Body of pancreas (tissue), 4 donors: ENCODE results near the gene NUDT1. TPM values are rescaled to one million over a fixed set of nuclear protein-coding genes. Genes with fewer than 3 reads are reported as not detected.
A peak's percentile ranks its signal among the peaks of the same experiment; 100 is the strongest.

ENCODE experiments used
- ATAC-seq: fragments of 150-250 bp; one replicate; pipeline ENCODE4 v1.9.1; 2016
- DNase-seq, 4 donors: peaks; one replicate each; pipeline ENCODE4 v3.0.0-alpha.2; 2019
- H3K27ac ChIP-seq, 4 donors: fragments of 200-600 bp; sonication (generic); 1 replicate in 3 of 4; 2 replicates in 1 of 4; pipeline versions ENCODE4 v1.5.1 to v1.6.1; 2016 to 2019; ENCODE audit warnings: mild to moderate bottlenecking in 1 of 4, mixed read lengths in 1 of 4, moderate library complexity in 1 of 4
- H3K27me3 ChIP-seq, 2 donors: fragments of 200-600 bp; sonication (generic); one replicate each; pipeline ENCODE4 v1.6.0; 2016; ENCODE audit warnings: mild to moderate bottlenecking in 1 of 2
- H3K36me3 ChIP-seq, 2 donors: fragments of 200-600 bp; sonication (generic); replicated peaks in 1 of 2; 2 replicates each; pipeline ENCODE4 v1.5.1; 2016; ENCODE audit warnings: low read depth in 2 of 2; ENCODE audit not compliant: insufficient read depth in 1 of 2
- H3K4me1 ChIP-seq: fragments of 200-600 bp; sonication (generic); one replicate; pipeline ENCODE4 v1.6.0; 2016
- H3K4me3 ChIP-seq, 2 donors: fragments of 200-600 bp; sonication (generic); 1 replicate in 1 of 2; 2 replicates in 1 of 2; pipeline ENCODE4 v1.5.1; 2016 to 2019
- H3K9me3 ChIP-seq, 3 donors: fragments of 200-600 bp; sonication (generic); 1 replicate in 2 of 3; 2 replicates in 1 of 3; pipeline ENCODE4 v1.5.1; 2016
- POLR2A ChIP-seq, 3 donors: fragments of 450-650 bp; IDR thresholded peaks; one replicate each; pipeline ENCODE4 v1.6.1; 2016; ENCODE audit warnings: antibody characterized with exemption in 3 of 3, mild to moderate bottlenecking in 2 of 3
- WGBS, 2 donors: methylation state at CpG; one replicate each; pipeline ENCODE4 v1.1.5; 2017; 5-methylcytosine and 5-hydroxymethylcytosine counted together
- intact Hi-C: fragments of 100-400 bp; cut with DNase I; formaldehyde crosslinking; loops from one replicate; pipeline ENCODE4 v1.15.1; 2023
- total RNA-seq, 2 donors: library from RNA; depleted of rRNA; stranded (reverse); fragments of >200 nt; gene quantifications; one replicate each; pipeline ENCODE4 v1.1.0, GENCODE V29; 2016
- TF ChIP-seq, protein P1 (sequence below), 7 experiments: fragments of 450-650 bp in 4 of 7; fragments of 200-600 bp in 3 of 7; sonication (generic) in 3 of 7; IDR thresholded peaks; one replicate each; pipeline ENCODE4 v1.5.1; 2016 to 2019; ENCODE audit warnings: antibody characterized with exemption in 7 of 7

Gene NUDT1
- total RNA-seq, 2 donors from 2014 or later, result 26.2 TPM; not detected in 1

- WGBS, 2 donors, result 91 to 100% methylated on average over 5 to 7 of the region's 7 CpGs
- Histone ChIP-seq H3K4me3 (no peak overlapping the region), H3K36me3 (no peaks in the 10 kb centered on the region), H3K27me3 (no peaks in the 10 kb centered on the region), H3K9me3 (no peaks in the 10 kb centered on the region), H3K4me1 (peaks cover 21% of the 10 kb centered on the region), H3K27ac (no peak overlapping the region)
- DNase-seq, result no peak
- intact Hi-C loops, result no loop called here
- no peak for TF ChIP-seq POLR2A (IDR thresholded peaks at IDR 0.05)
- TF ChIP-seq, protein P1, sequence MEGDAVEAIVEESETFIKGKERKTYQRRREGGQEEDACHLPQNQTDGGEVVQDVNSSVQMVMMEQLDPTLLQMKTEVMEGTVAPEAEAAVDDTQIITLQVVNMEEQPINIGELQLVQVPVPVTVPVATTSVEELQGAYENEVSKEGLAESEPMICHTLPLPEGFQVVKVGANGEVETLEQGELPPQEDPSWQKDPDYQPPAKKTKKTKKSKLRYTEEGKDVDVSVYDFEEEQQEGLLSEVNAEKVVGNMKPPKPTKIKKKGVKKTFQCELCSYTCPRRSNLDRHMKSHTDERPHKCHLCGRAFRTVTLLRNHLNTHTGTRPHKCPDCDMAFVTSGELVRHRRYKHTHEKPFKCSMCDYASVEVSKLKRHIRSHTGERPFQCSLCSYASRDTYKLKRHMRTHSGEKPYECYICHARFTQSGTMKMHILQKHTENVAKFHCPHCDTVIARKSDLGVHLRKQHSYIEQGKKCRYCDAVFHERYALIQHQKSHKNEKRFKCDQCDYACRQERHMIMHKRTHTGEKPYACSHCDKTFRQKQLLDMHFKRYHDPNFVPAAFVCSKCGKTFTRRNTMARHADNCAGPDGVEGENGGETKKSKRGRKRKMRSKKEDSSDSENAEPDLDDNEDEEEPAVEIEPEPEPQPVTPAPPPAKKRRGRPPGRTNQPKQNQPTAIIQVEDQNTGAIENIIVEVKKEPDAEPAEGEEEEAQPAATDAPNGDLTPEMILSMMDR (IDR thresholded peaks at IDR 0.05), result no peak
- no peak for ATAC-seq
These were observed 12.6 kb upstream of the NUDT1 start for GRCh38 chr7:2229467-2229866.

DNA sequence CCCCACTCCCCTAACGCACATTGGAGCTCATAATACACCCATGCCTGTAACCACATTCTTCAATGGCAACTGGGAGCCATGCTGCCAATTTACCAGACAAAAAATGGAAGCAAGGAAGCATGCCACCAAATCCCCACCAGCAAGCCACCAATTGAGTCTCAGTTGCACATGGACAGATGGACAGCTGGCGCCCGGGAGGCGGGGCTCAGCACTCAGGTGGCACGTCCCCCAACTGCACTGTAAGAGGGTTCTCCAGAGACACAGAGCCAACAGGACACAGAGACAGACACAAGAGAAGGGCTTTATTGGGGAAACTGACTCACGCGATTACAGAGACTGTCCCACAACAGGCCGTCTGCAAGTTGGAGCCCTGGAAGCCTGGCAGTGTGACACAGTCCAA lies 11.8 kb upstream of the NUDT1 start:
- no peaks in the 10 kb centered on the region for H3K36me3 ChIP-seq
- H3K4me3 ChIP-seq, result no peak overlapping the region
- no peaks in the 10 kb centered on the region for H3K27me3 ChIP-seq
- intact Hi-C loops, result no loop called here
- WGBS, 2 donors, result 80 to 89% methylated on average over 1 to 8 of the region's 8 CpGs
- peaks cover 21% of the 10 kb centered on the region for H3K4me1 ChIP-seq
- H3K9me3 ChIP-seq, result no peaks in the 10 kb centered on the region
- ATAC-seq (no peak), DNase-seq (no peak)
- H3K27ac ChIP-seq, result no peak overlapping the region
- no peak for TF ChIP-seq POLR2A (IDR thresholded peaks at IDR 0.05)
- TF ChIP-seq, protein P1 (IDR thresholded peaks at IDR 0.05), result no peak

- intact Hi-C loops, result no loop called here
- 85 to 88% methylated on average over 6 to 9 of the region's 9 CpGs for WGBS, 2 donors
- H3K4me1 ChIP-seq, result peaks cover 21% of the 10 kb centered on the region
- no peak for ATAC-seq
- no peak overlapping the region for H3K4me3 ChIP-seq
- H3K9me3 ChIP-seq, result no peaks in the 10 kb centered on the region
- TF ChIP-seq, protein P1 (IDR thresholded peaks at IDR 0.05), result no peak
- no peak for TF ChIP-seq POLR2A (IDR thresholded peaks at IDR 0.05)
- H3K36me3 ChIP-seq, result no peaks in the 10 kb centered on the region
- no peak for DNase-seq
- H3K27me3 ChIP-seq, result no peaks in the 10 kb centered on the region
- no peak overlapping the region for H3K27ac ChIP-seq
These were observed 11.1 kb upstream of the NUDT1 start for GRCh38 chr7:2230882-2231281.

DNA sequence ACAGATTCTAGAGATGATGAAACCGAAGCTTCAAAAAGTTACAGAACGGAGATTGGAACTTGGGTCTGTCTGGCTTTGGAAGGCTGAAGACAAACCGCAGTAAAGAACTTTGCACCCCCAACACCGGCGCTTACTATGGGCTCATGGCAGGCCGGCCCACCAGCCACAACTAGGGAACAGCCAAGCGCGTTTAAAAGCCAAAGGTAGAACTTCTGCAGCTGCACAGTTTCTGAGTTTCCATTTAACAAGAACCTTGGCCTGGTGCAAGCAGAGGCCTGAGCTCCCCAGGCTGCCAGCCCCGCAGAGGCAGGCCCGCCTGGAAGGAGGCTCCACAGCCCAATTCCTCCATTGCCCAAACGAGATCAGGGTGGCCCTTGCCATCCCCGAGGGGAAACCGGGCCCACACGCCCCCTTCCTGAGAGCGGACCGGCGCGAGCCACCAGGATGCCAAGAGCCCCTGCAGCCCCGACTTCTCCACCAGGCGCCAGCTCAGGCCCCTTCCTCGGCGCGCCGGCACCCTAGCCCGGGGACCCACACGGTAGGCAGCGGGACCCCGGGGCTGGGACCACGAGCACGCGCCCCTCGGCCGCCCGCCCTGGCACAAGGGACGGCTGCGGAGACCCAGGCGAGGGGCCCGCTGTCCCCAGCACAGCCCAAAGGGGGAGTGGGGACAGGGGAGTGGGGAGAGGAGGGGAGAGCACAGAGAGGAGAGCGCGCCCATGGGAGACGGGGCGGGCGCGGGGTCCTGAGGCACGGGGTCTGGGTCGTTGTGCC lies 9.8 kb upstream of the NUDT1 start:
- Histone ChIP-seq H3K27me3 (no peaks in the 10 kb centered on the region), H3K4me3 (peak overlapping the region; percentile 98 to 99), H3K4me1 (peaks cover 21% of the 10 kb centered on the region), H3K9me3 (no peaks in the 10 kb centered on the region), H3K36me3 (no peaks in the 10 kb centered on the region), H3K27ac (peak overlapping the region in 3 of 4 donors; percentile 27 to 67 (median 32))
- intact Hi-C loops, result no loop called here
- peak in 1 of 3 donors; percentile 2 for TF ChIP-seq POLR2A (IDR thresholded peaks at IDR 0.05)
- TF ChIP-seq, protein P1 (IDR thresholded peaks at IDR 0.05), result no peak
- 1 to 6% methylated on average over 8 to 41 of the region's 46 CpGs for WGBS, 2 donors
- peak in 2 of 4 donors; percentile 16 to 26 for DNase-seq
- peak; percentile 36 for ATAC-seq
